HEK293T (cell line): ENCODE measurements around the gene PIANP.
"Not testable (repeated sequence)": the region's sequence is repeated elsewhere in the genome, so short reads cannot be mapped to it uniquely, and the experiment has no call there.

ENCODE experiments used
- CTCF ChIA-PET: fragments of 350-600 bp; formaldehyde crosslinking; extraction: SDS; loops from one replicate; lab custom pipeline; 2021; ENCODE audit warnings: antibody characterized with exemption, inconsistent platforms; lab: Yijun Ruan, JAX
- POLR2A ChIA-PET: fragments of 350-600 bp; formaldehyde crosslinking; extraction: SDS; loops from one replicate; lab custom pipeline; 2020; ENCODE audit warnings: antibody characterized with exemption, inconsistent platforms; lab: Yijun Ruan, JAX
- DNase-seq: peaks from one replicate; pipeline ENCODE4 v3.0.0; 2012; ENCODE audit warnings: mixed read lengths; ENCODE audit errors: extremely low spot score
- ARNT ChIP-seq: fragments of 450-650 bp; IDR thresholded peaks from 2 replicates; pipeline ENCODE4 v1.6.1; 2017; ENCODE audit warnings: mild to moderate bottlenecking
- BHLHE40 ChIP-seq: fragments of 450-650 bp; IDR thresholded peaks from 2 replicates; pipeline ENCODE4 v1.6.1; 2016; ENCODE audit warnings: mild to moderate bottlenecking, moderate library complexity, borderline replicate concordance
- CTBP1 ChIP-seq: fragments of 450-650 bp; IDR thresholded peaks from 2 replicates; pipeline ENCODE4 v1.6.1; 2016; ENCODE audit warnings: borderline replicate concordance
- ELF4 ChIP-seq: fragments of 450-650 bp; IDR thresholded peaks from 2 replicates; pipeline ENCODE4 v1.6.1; 2017; ENCODE audit warnings: antibody characterized with exemption
- FOXA1 ChIP-seq: fragments of 450-650 bp; IDR thresholded peaks from 2 replicates; pipeline ENCODE4 v1.6.1; 2016; ENCODE audit warnings: mild to moderate bottlenecking
- FOXK2 ChIP-seq: fragments of 450-650 bp; IDR thresholded peaks from 2 replicates; pipeline ENCODE4 v1.6.1; 2016; ENCODE audit warnings: mild to moderate bottlenecking
- FOXM1 ChIP-seq: fragments of 450-650 bp; IDR thresholded peaks from 2 replicates; pipeline ENCODE4 v1.6.1; 2017; ENCODE audit warnings: mild to moderate bottlenecking, borderline replicate concordance
- HDGF ChIP-seq: fragments of 450-650 bp; IDR thresholded peaks from 2 replicates; pipeline ENCODE4 v1.6.1; 2017; ENCODE audit warnings: antibody characterized with exemption, borderline replicate concordance
- L3MBTL2 ChIP-seq: fragments of 450-650 bp; conservative IDR thresholded peaks from 2 replicates; pipeline ENCODE4 v1.6.1; 2016; ENCODE audit warnings: mild to moderate bottlenecking
- LEF1 ChIP-seq: fragments of 450-650 bp; IDR thresholded peaks from 2 replicates; pipeline ENCODE4 v1.6.1; 2017; ENCODE audit warnings: mild to moderate bottlenecking, borderline replicate concordance
- NFRKB ChIP-seq: fragments of 450-650 bp; IDR thresholded peaks from 2 replicates; pipeline ENCODE4 v1.6.1; 2016; ENCODE audit warnings: mild to moderate bottlenecking, moderate library complexity
- SP1 ChIP-seq: fragments of 450-650 bp; IDR thresholded peaks from 2 replicates; pipeline ENCODE4 v1.6.1; 2017
- SUZ12 ChIP-seq: fragments of 450-650 bp; IDR thresholded peaks from 2 replicates; pipeline ENCODE4 v1.6.1; 2016; ENCODE audit warnings: mild to moderate bottlenecking
- TARDBP ChIP-seq: fragments of 450-650 bp; IDR thresholded peaks from 2 replicates; pipeline ENCODE4 v1.6.1; 2016
- ZNF384 ChIP-seq: fragments of 450-650 bp; IDR thresholded peaks from 2 replicates; pipeline ENCODE4 v1.6.1; 2016
- TF ChIP-seq, protein P1 (sequence below): fragments of 450-650 bp; IDR thresholded peaks from 2 replicates; pipeline ENCODE4 v1.6.1; 2016

Gene PIANP, protein sequence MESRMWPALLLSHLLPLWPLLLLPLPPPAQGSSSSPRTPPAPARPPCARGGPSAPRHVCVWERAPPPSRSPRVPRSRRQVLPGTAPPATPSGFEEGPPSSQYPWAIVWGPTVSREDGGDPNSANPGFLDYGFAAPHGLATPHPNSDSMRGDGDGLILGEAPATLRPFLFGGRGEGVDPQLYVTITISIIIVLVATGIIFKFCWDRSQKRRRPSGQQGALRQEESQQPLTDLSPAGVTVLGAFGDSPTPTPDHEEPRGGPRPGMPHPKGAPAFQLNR

DNA sequence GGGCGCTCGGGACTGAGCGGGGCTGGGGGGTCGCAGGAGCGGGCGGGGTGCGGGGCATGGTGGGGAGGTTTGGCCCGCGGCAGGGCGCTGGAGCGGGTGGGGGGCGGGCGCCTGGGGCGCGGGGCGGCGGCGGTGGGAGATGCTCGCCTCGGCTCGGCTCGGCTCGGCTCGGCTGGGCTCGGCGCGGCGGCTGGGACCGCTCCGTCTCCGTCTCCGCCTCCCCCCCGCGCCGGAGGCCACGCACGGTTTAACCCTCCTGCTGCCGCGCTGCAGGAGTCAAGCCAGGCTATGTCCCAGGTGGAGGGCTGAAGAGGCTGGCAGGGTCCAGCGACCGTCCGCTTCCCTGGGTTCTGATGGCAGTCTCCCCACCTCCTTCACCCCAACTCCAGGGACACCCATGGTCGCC lies at the start of gene PIANP:
Gene PIANP (minus strand): TSS at position 170 of the 406 bp plus-strand sequence. CDS start 2,754 bp downstream, outside the sequence.
- CTCF ChIA-PET: interaction anchor here (2.5 kb wide), 1 partner anchor 11 kb away, joined by 11 read pairs; the partner anchor contains the start of gene ZNF384
- no peak for TF ChIP-seq ARNT
- TF ChIP-seq ZNF384: no peak
- TF ChIP-seq FOXM1: no peak
- no peak for TF ChIP-seq NFRKB
- TF ChIP-seq, protein P1, sequence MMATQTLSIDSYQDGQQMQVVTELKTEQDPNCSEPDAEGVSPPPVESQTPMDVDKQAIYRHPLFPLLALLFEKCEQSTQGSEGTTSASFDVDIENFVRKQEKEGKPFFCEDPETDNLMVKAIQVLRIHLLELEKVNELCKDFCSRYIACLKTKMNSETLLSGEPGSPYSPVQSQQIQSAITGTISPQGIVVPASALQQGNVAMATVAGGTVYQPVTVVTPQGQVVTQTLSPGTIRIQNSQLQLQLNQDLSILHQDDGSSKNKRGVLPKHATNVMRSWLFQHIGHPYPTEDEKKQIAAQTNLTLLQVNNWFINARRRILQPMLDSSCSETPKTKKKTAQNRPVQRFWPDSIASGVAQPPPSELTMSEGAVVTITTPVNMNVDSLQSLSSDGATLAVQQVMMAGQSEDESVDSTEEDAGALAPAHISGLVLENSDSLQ: no peak
- TF ChIP-seq SUZ12: no peak
- no peak for TF ChIP-seq CTBP1
- TF ChIP-seq BHLHE40: no peak
- TF ChIP-seq FOXA1: no peak
- no peak for TF ChIP-seq SP1
- no peak for TF ChIP-seq HDGF
- TF ChIP-seq TARDBP: no peak
- TF ChIP-seq L3MBTL2: no peak
- no peak for TF ChIP-seq LEF1
- no peak for TF ChIP-seq ELF4
- TF ChIP-seq FOXK2: no peak
- DNase-seq: peak; percentile 61
- POLR2A ChIA-PET: interaction anchor here (1.3 to 2.9 kb wide), 3 partner anchors 12 to 52 kb away, joined by 6 to 37 read pairs (median 12); partner anchors contain the start of genes COPS7A, MLF2 and ZNF384

DNA sequence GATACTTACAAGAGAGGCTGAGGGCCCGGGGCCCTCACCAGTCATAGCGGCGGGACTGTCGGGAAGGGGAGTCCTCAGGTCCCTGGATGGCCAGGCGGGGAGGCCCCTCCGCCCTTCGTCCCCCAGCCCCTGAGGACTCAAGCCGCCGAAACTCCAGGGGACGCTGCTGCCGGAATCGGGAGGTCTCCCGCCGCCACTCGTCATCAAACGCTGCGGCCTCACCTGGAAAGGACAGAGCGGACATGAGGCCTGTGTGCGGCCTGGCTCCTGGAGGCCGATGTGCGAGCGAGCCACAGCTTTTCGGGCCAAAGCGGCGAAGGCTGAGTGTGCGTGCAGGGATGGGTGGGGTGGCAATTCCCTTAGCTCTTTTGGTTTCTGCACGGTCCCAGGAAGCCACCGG lies 48.1 kb upstream of the PIANP start:
- no peak for TF ChIP-seq SUZ12
- no peak for TF ChIP-seq FOXA1
- no peak for TF ChIP-seq FOXM1
- TF ChIP-seq TARDBP: no peak
- TF ChIP-seq ARNT: no peak
- POLR2A ChIA-PET: no interaction called here
- CTCF ChIA-PET: interaction anchor here (0.9 kb wide), 1 partner anchor 76 kb away, joined by 4 read pairs; no protein-coding TSS in a partner anchor
- no peak for DNase-seq

DNA sequence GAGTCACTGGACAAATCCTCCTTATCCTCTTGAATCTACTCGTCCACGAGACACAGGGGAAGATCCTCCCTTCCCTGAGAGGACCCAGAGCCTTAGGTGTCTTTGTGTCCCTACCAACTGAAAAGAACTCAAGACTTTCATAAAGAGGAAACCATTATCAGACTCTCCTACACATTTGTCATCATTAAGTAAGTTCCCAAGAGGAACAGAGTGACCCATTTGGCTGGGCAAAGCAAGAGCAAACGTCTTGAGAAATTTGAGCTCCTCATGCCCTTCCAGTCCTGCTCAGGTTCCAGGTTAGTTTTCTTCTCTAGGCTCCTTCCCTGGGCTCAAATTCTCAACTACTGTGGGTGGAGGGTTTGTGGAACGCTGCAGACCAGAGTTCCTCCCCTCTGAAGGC lies 46.6 kb upstream of the PIANP start:
- ChIA-PET POLR2A (interaction anchor here (0.6 to 1.9 kb wide), 4 partner anchors 12 to 104 kb away, joined by 3 to 6 read pairs (median 4); partner anchors contain the start of genes CDCA3, COPS7A, GPR162 and USP5), CTCF (no interaction called here)
- no peak for TF ChIP-seq FOXM1
- TF ChIP-seq FOXA1: no peak
- no peak for TF ChIP-seq L3MBTL2
- no peak for TF ChIP-seq NFRKB
- TF ChIP-seq LEF1: no peak
- TF ChIP-seq HDGF: no peak
- no peak for TF ChIP-seq SP1
- no peak for TF ChIP-seq BHLHE40
- DNase-seq: no peak

DNA sequence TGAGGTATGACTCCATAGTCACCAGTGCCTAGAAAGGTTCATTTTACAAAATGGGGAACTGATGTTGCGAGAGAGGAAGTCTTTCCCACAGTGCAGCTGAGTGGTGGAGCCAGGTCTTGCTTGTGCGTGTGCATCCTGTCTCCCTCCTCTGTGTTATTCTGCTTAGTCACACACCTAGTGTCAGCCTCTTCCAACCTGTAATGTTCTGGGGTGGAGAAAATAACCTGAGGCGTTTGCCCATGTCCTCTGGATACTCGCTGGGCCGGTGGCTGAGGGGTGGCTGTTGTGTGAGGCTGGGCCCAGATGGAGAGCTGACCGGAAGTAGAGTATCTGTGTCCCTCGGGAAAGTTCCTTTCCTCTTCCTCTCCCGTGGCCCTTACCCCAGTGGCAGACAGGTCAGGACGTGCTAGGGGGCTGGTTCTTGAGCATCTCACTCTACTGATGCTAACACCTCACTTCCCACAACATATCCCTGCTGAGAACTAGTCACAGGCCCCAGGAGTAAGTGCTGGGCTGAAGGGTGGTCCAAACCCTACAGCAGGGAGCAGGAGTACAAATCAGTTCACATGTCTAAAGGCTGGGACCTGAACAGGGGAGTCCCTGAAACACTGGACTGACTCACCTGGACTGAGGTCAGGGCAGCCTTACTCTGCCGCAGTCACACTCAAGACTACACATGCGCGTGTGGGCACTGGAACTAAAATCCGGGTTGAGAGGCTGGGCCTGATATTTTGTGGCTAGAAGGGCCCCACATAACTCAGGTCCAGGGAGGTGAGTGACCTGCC lies 45.3 kb upstream of the PIANP start:
- DNase-seq: no peak
- ChIA-PET POLR2A (interaction anchor here (1.2 to 2.3 kb wide), 4 partner anchors 11 to 75 kb away, joined by 3 to 9 read pairs (median 6); partner anchors contain the start of genes COPS7A and GPR162), CTCF (no interaction called here)
- no peak for TF ChIP-seq CTBP1
- TF ChIP-seq L3MBTL2: no peak
- TF ChIP-seq FOXA1: no peak
- TF ChIP-seq, protein P1: no peak
- TF ChIP-seq ZNF384: no peak
- TF ChIP-seq ARNT: no peak
- no peak for TF ChIP-seq HDGF
- TF ChIP-seq ELF4: no peak
- no peak for TF ChIP-seq LEF1
- no peak for TF ChIP-seq BHLHE40
- no peak for TF ChIP-seq FOXK2
- TF ChIP-seq SUZ12: no peak
- TF ChIP-seq NFRKB: no peak
- no peak for TF ChIP-seq FOXM1

DNA sequence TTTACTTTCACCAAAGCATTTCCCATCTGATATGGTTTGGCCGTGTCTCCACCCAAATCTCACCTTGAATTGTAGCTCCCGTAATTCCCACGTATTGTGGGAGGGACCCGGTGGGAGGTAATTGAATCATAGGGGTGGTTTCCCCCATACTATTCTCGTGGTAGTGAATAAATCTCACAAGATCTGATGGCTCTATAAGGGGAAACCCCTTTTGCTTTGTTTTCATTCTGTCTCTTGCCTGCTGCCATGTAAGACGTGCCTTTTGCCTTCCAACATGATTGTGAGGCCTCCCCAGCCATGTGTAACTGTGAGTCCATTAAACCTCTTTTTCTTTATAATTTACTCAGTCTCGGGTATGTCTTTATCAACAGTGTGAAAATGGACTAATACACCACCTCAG lies 42.7 kb upstream of the PIANP start:
- POLR2A ChIA-PET: interaction anchor here (0.7 to 2.3 kb wide), 2 partner anchors 10 to 20 kb away, joined by 3 to 9 read pairs; partner anchors contain the start of genes COPS7A and MLF2
- DNase-seq, CTCF ChIA-PET: not testable (repeated sequence)

DNA sequence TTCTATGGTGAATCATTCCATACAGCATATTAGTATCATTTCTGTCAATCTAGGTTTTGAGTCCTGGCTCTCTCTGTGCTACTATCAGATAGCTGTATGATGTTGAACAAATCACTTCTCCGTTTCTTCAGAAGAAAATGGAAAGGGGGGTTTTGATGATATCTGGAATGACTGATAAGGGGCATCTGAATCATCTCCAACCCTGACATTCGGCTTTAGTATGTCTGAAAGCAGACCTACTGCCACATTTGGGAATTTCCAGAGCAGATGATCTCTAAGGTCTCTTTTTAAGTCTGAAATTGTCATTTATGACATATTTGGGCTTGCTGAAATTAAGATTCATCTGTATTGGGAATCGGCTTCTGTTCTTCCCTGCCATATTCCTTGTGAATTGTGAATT lies 42.2 kb upstream of the PIANP start:
- POLR2A ChIA-PET: interaction anchor here (0.7 kb wide), 1 partner anchor 10 kb away, joined by 3 read pairs; the partner anchor contains the start of gene MLF2
- CTCF ChIA-PET: no interaction called here
- no peak for DNase-seq

DNA sequence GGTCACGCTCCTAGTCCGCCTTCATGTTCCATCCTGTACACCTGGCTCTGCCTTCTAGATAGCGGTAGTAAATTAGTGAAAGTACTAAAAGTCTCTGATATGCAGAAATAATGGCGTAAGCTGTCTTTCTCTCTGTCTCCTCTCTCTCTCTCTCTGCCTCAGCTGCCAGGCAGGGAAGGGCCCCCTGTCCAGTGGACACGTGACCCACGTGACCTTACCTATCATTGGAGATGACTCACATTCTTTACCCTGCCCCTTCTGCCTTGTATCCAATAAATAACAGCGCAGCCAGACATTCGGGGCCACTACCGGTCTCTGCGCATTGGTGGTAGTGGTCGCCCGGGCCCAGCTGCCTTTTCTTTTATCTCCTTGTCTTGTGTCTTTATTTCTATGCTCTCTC lies 41.5 kb upstream of the PIANP start:
- POLR2A ChIA-PET, CTCF ChIA-PET, DNase-seq: not testable (repeated sequence)

More for the DNA sequence above, 42.2 kb upstream of the PIANP start:
- TF ChIP-seq SUZ12 (no peak), BHLHE40 (no peak), NFRKB (no peak), ELF4 (no peak), FOXA1 (no peak), FOXK2 (no peak), FOXM1 (no peak), CTBP1 (no peak), TARDBP (no peak)
- TF ChIP-seq, protein P1: no peak
